T follicular helper cell (primary cell): ENCODE results near the gene COX7A1.
"Not testable (repeated sequence)": the region's sequence is repeated elsewhere in the genome, so short reads cannot be mapped to it uniquely, and the experiment has no call there.

Source experiments
- DNase-seq: peaks from one replicate; pipeline ENCODE4 v3.0.0-alpha.2; 2020; ENCODE audit warnings: low read depth
- total RNA-seq, 2 experiments: gene quantifications; one replicate each; lab custom pipeline; 2026; lab: John Stamatoyannopoulos, UW

COX7A1 gene
- total RNA-seq, result 0 reads per million in 2 experiments

- no peak for DNase-seq
These were observed at the start of gene COX7A1 for GRCh38 chr19:36152352-36153091. COX7A1 (minus strand) TSS chr19:36152447; CDS start chr19:36152407, 40 bp downstream.

- DNase-seq, result no peak
These were observed 49.4 kb upstream of the COX7A1 start for GRCh38 chr19:36201684-36202083.

- no peak for DNase-seq
These were observed 45.9 kb upstream of the COX7A1 start for GRCh38 chr19:36198119-36198518.

GRCh38 chr19:36196249-36196648 lies 44.0 kb upstream of the COX7A1 start:
- no peak for DNase-seq

- not testable (repeated sequence) for DNase-seq
These were observed 34.5 kb upstream of the COX7A1 start for GRCh38 chr19:36186722-36187121.

- no peak for DNase-seq
These were observed 31.0 kb upstream of the COX7A1 start for GRCh38 chr19:36183245-36183628.

GRCh38 chr19:36182612-36183244 lies 30.5 kb upstream of the COX7A1 start:
- no peak for DNase-seq

- DNase-seq, result not testable (repeated sequence)
These were observed 26.8 kb upstream of the COX7A1 start for GRCh38 chr19:36179077-36179476.

- DNase-seq, result not testable (repeated sequence)
These were observed 21.6 kb upstream of the COX7A1 start for GRCh38 chr19:36173846-36174245.

- no peak for DNase-seq
These were observed 20.6 kb upstream of the COX7A1 start for GRCh38 chr19:36172852-36173251.

- DNase-seq, result no peak
These were observed 17.0 kb upstream of the COX7A1 start for GRCh38 chr19:36169084-36169760.

GRCh38 chr19:36163813-36164212 lies 11.6 kb upstream of the COX7A1 start:
- DNase-seq, result no peak

- DNase-seq, result no peak
These were observed 8.8 kb upstream of the COX7A1 start for GRCh38 chr19:36160821-36161596.

- DNase-seq, result no peak
These were observed 879 bp upstream of the COX7A1 start for GRCh38 chr19:36153126-36153525.

GRCh38 chr19:36152019-36152351 lies 262 bp downstream of the COX7A1 start:
- DNase-seq, result no peak

GRCh38 chr19:36151144-36152018 lies 866 bp downstream of the COX7A1 start:
- no peak for DNase-seq

- no peak for DNase-seq
These were observed 1.7 kb downstream of the COX7A1 start for GRCh38 chr19:36150586-36150985.

- DNase-seq, result no peak
These were observed 2.4 kb downstream of the COX7A1 start for GRCh38 chr19:36149673-36150406.

GRCh38 chr19:36144624-36145023 lies 7.6 kb downstream of the COX7A1 start:
- DNase-seq, result no peak

GRCh38 chr19:36142496-36142895 lies 9.8 kb downstream of the COX7A1 start:
- DNase-seq, result no peak

- DNase-seq, result no peak
These were observed 10.2 kb downstream of the COX7A1 start for GRCh38 chr19:36142046-36142445.
